ENCODE measurements around the gene ALK.

The ALK gene

GRCh38 chr2:29304399-29305060 lies 616.9 kb downstream of the ALK start:
- Histone ChIP-seq H3K9me3 (no peaks in the 10 kb centered on the region), H3K27ac (no peak overlapping the region), H3K4me3 (ENCODE audit: low read depth in 1 of 2, low read length in 1 of 2) (no peak overlapping the region), H3K4me1 (ENCODE audit: control insufficient read depth in 1 of 2, insufficient read depth in 1 of 2, low read depth in 1 of 2, low read length in 1 of 2) (no peaks in the 10 kb centered on the region), H3K27me3 (peaks cover 18% of the 10 kb centered on the region), H3K36me3 (no peaks in the 10 kb centered on the region)
- TF ChIP-seq CTCF (IDR thresholded peaks at IDR 0.05), result no peak

- no peaks in the 10 kb centered on the region for H3K9me3 ChIP-seq
- H3K4me1 ChIP-seq (ENCODE audit: control insufficient read depth in 1 of 2, insufficient read depth in 1 of 2, low read depth in 1 of 2, low read length in 1 of 2), result no peaks in the 10 kb centered on the region
- peaks cover 45% of the 10 kb centered on the region for H3K27me3 ChIP-seq
- H3K36me3 ChIP-seq, result no peaks in the 10 kb centered on the region
- H3K27ac ChIP-seq, result no peak overlapping the region
- H3K4me3 ChIP-seq (ENCODE audit: low read depth in 1 of 2, low read length in 1 of 2), result no peak overlapping the region
- no peak for TF ChIP-seq CTCF (IDR thresholded peaks at IDR 0.05)
These were observed 624.8 kb downstream of the ALK start for GRCh38 chr2:29296585-29296984.

GRCh38 chr2:29295845-29296244 lies 625.5 kb downstream of the ALK start:
- Histone ChIP-seq H3K4me3 (ENCODE audit: low read depth in 1 of 2, low read length in 1 of 2) (no peak overlapping the region), H3K27ac (no peak overlapping the region), H3K9me3 (no peaks in the 10 kb centered on the region), H3K36me3 (no peaks in the 10 kb centered on the region), H3K27me3 (peaks cover 44% of the 10 kb centered on the region), H3K4me1 (ENCODE audit: control insufficient read depth in 1 of 2, insufficient read depth in 1 of 2, low read depth in 1 of 2, low read length in 1 of 2) (no peaks in the 10 kb centered on the region)
- no peak for TF ChIP-seq CTCF (IDR thresholded peaks at IDR 0.05)

- Histone ChIP-seq H3K9me3 (no peaks in the 10 kb centered on the region), H3K27me3 (peaks cover 31% of the 10 kb centered on the region), H3K36me3 (no peaks in the 10 kb centered on the region), H3K27ac (no peak overlapping the region), H3K4me3 (ENCODE audit: low read depth in 1 of 2, low read length in 1 of 2) (no peak overlapping the region), H3K4me1 (ENCODE audit: control insufficient read depth in 1 of 2, insufficient read depth in 1 of 2, low read depth in 1 of 2, low read length in 1 of 2) (no peaks in the 10 kb centered on the region)
- TF ChIP-seq CTCF (IDR thresholded peaks at IDR 0.05), result no peak
These were observed 627.5 kb downstream of the ALK start for GRCh38 chr2:29293830-29294438.

GRCh38 chr2:29290293-29291047 lies 630.9 kb downstream of the ALK start:
- H3K4me3 ChIP-seq (ENCODE audit: low read depth in 1 of 2, low read length in 1 of 2), result no peak overlapping the region
- H3K4me1 ChIP-seq (ENCODE audit: control insufficient read depth in 1 of 2, insufficient read depth in 1 of 2, low read depth in 1 of 2, low read length in 1 of 2), result no peaks in the 10 kb centered on the region
- no peak overlapping the region for H3K27ac ChIP-seq
- peaks cover 30% of the 10 kb centered on the region for H3K27me3 ChIP-seq
- TF ChIP-seq CTCF (IDR thresholded peaks at IDR 0.05), result no peak
- no peaks in the 10 kb centered on the region for H3K36me3 ChIP-seq
- H3K9me3 ChIP-seq, result no peaks in the 10 kb centered on the region
